ENCODE data around the gene SCOC.

SCOC gene

GRCh38 chr4:140388015-140388414 is 14.6 kb downstream of the SCOC start (continued):
- TF ChIP-seq POU6F1 (CRISPR knock-in tag; IDR thresholded peaks at IDR 0.05; ENCODE audit: borderline replicate concordance, low read depth) (no peak), ZFP30 (CRISPR knock-in tag; IDR thresholded peaks at IDR 0.05) (no peak), RARB (CRISPR knock-in tag; IDR thresholded peaks at IDR 0.05) (no peak), ISL1 (CRISPR knock-in tag; IDR thresholded peaks at IDR 0.05) (no peak), ZNF565 (CRISPR knock-in tag; conservative IDR thresholded peaks at IDR 0.05; ENCODE audit: low read depth) (no peak), ZFP3 (CRISPR knock-in tag; IDR thresholded peaks at IDR 0.05) (no peak)

GRCh38 chr4:140395668-140396067 is 22.2 kb downstream of the SCOC start:
- ATAC-seq, result no peak
- no peak for TF ChIP-seq TOX (CRISPR knock-in tag; IDR thresholded peaks at IDR 0.05; ENCODE audit: borderline replicate concordance)
- TF ChIP-seq OSR1 (CRISPR knock-in tag; IDR thresholded peaks at IDR 0.05), result no peak
- TF ChIP-seq ESRRG (CRISPR knock-in tag; IDR thresholded peaks at IDR 0.05), result no peak
- no peak for TF ChIP-seq SNAI2 (CRISPR knock-in tag; IDR thresholded peaks at IDR 0.05)
- TF ChIP-seq CSDC2 (CRISPR knock-in tag; IDR thresholded peaks at IDR 0.05), result no peak
- no peak for TF ChIP-seq ZFP30 (CRISPR knock-in tag; IDR thresholded peaks at IDR 0.05)
- no peak for TF ChIP-seq ZNF565 (CRISPR knock-in tag; conservative IDR thresholded peaks at IDR 0.05; ENCODE audit: low read depth)
- no peak for TF ChIP-seq PATZ1 (CRISPR knock-in tag; IDR thresholded peaks at IDR 0.05; ENCODE audit: borderline replicate concordance)
- TF ChIP-seq ZNF70 (CRISPR knock-in tag; IDR thresholded peaks at IDR 0.05), result no peak
- TF ChIP-seq GLIS3 (CRISPR knock-in tag; IDR thresholded peaks at IDR 0.05), result no peak
- TF ChIP-seq RARB (CRISPR knock-in tag; IDR thresholded peaks at IDR 0.05), result no peak
- no peak for TF ChIP-seq ARNTL (CRISPR knock-in tag; IDR thresholded peaks at IDR 0.05; ENCODE audit: borderline replicate concordance, low read depth)
- TF ChIP-seq ZNF8 (CRISPR knock-in tag; IDR thresholded peaks at IDR 0.05), result no peak
- TF ChIP-seq TCF4 (CRISPR knock-in tag; IDR thresholded peaks at IDR 0.05; ENCODE audit: borderline replicate concordance), result no peak
- no peak for TF ChIP-seq CREB5 (CRISPR knock-in tag; IDR thresholded peaks at IDR 0.05; ENCODE audit: low read depth)
- no peak for TF ChIP-seq POU6F1 (CRISPR knock-in tag; IDR thresholded peaks at IDR 0.05; ENCODE audit: borderline replicate concordance, low read depth)

- no peak for TF ChIP-seq OSR1 (CRISPR knock-in tag; IDR thresholded peaks at IDR 0.05)
These were observed 26.7 kb downstream of the SCOC start for GRCh38 chr4:140400111-140400510.

GRCh38 chr4:140406292-140406691 is 32.8 kb downstream of the SCOC start:
- no peak for ATAC-seq
- TF ChIP-seq GLIS3 (CRISPR knock-in tag; IDR thresholded peaks at IDR 0.05) (no peak), POU6F1 (CRISPR knock-in tag; IDR thresholded peaks at IDR 0.05; ENCODE audit: borderline replicate concordance, low read depth) (no peak), ZC3H10 (CRISPR knock-in tag; IDR thresholded peaks at IDR 0.05) (no peak), ESRRG (CRISPR knock-in tag; IDR thresholded peaks at IDR 0.05) (no peak), ZNF70 (CRISPR knock-in tag; IDR thresholded peaks at IDR 0.05) (no peak), CSDC2 (CRISPR knock-in tag; IDR thresholded peaks at IDR 0.05) (no peak), ZFP30 (CRISPR knock-in tag; IDR thresholded peaks at IDR 0.05) (no peak), OSR1 (CRISPR knock-in tag; IDR thresholded peaks at IDR 0.05) (no peak), ARNTL (CRISPR knock-in tag; IDR thresholded peaks at IDR 0.05; ENCODE audit: borderline replicate concordance, low read depth) (no peak), RARB (CRISPR knock-in tag; IDR thresholded peaks at IDR 0.05) (no peak), ZNF565 (CRISPR knock-in tag; conservative IDR thresholded peaks at IDR 0.05; ENCODE audit: low read depth) (no peak), PPARA (CRISPR knock-in tag; IDR thresholded peaks at IDR 0.05; ENCODE audit: borderline replicate concordance) (no peak), TSHZ2 (CRISPR knock-in tag; IDR thresholded peaks at IDR 0.05) (no peak), PATZ1 (CRISPR knock-in tag; IDR thresholded peaks at IDR 0.05; ENCODE audit: borderline replicate concordance) (no peak), BACH2 (CRISPR knock-in tag; IDR thresholded peaks at IDR 0.05; ENCODE audit: borderline replicate concordance) (no peak), ISL1 (CRISPR knock-in tag; IDR thresholded peaks at IDR 0.05) (no peak), TOX (CRISPR knock-in tag; IDR thresholded peaks at IDR 0.05; ENCODE audit: borderline replicate concordance) (no peak), SNAI2 (CRISPR knock-in tag; IDR thresholded peaks at IDR 0.05) (no peak), TCF4 (CRISPR knock-in tag; IDR thresholded peaks at IDR 0.05; ENCODE audit: borderline replicate concordance) (no peak)

More at GRCh38 chr4:140400111-140400510, 26.7 kb downstream of the SCOC start:
- no peak for ATAC-seq

Measured in SK-N-SH treated with all-trans-retinoic acid at 6 μM for 48 hours (cell line).